Left cardiac atrium (tissue), 4 donors: ENCODE data around the gene C1orf35. TPM values are rescaled to one million over a fixed set of nuclear protein-coding genes. Genes with fewer than 3 reads are reported as not detected.
A peak's percentile ranks its signal among the peaks of the same experiment; 100 is the strongest.
"Not testable (repeated sequence)": the region's sequence is repeated elsewhere in the genome, so short reads cannot be mapped to it uniquely, and the experiment has no call there.

Source experiments
- ATAC-seq, 2 donors: fragments of 200-7000 bp; cut with Tn5 transposase; one replicate each; pipeline ENCODE4 v1.9.1; 2020; ENCODE audit warnings: mild to moderate bottlenecking in 2 of 2, moderate library complexity in 2 of 2
- DNase-seq: peaks from one replicate; pipeline ENCODE4 v3.0.0-alpha.2; 2020
- intact Hi-C, 2 donors: fragments of 100-400 bp; cut with DNase I; formaldehyde crosslinking; loops; one replicate each; pipeline versions ENCODE4 v1.14.1 to v1.15.1; 2022 to 2023
- total RNA-seq, 2 donors: library from RNA; stranded (reverse); fragmentation: NEBNext Ultra II Directional; extraction: Animal tissue kit (Norgen Biotek cat#: 25700); gene quantifications; one replicate each; pipeline ENCODE4 v1.2.1, GENCODE V29; 2021
- donor health status: DM: no; HTN: yes; CAD: no.
- donor health status: DM: no; HTN: yes; CAD: no; lungs with severe emphysema.
- donor health status: DM: yes; HTN: yes; CAD: no.
- donor health status: Dilated cardiomyopathy.

C1orf35 gene
- total RNA-seq, 2 donors from 2014 or later: 7.7 to 8.0 TPM

GRCh38 chr1:228112617-228113016 is 9.5 kb upstream of the C1orf35 start:
- DNase-seq: no peak
- ATAC-seq: no peak
- intact Hi-C loops: no loop called here

- intact Hi-C loops: no loop called here
- ATAC-seq (no peak), DNase-seq (no peak)
Measured at GRCh38 chr1:228112167-228112566, 9.0 kb upstream of the C1orf35 start.

- DNase-seq, ATAC-seq, intact Hi-C loops: not testable (repeated sequence)
Measured at GRCh38 chr1:228111315-228111714, 8.2 kb upstream of the C1orf35 start.

- intact Hi-C loops: no loop called here
- DNase-seq (no peak), ATAC-seq (no peak)
Measured at GRCh38 chr1:228110556-228110955, 7.4 kb upstream of the C1orf35 start.

GRCh38 chr1:228109962-228110488 is 6.9 kb upstream of the C1orf35 start:
- intact Hi-C loops: no loop called here
- ATAC-seq: peak; percentile 0 to 5
- DNase-seq: no peak

GRCh38 chr1:228109073-228109961 is 6.2 kb upstream of the C1orf35 start, which contains the start of gene MRPL55:
Gene MRPL55, minus strand, starts transcription at chr1:228109299. Its CDS starts 1,039 bp downstream, at chr1:228108260.
- ATAC-seq (peak; percentile 97 to 99), DNase-seq (peak; percentile 97)
- intact Hi-C loops: no loop called here

- ATAC-seq: no peak
- intact Hi-C loops: no loop called here
- no peak for DNase-seq
Measured at GRCh38 chr1:228108742-228109072, 5.6 kb upstream of the C1orf35 start.

- intact Hi-C loops: no loop called here
- ATAC-seq (no peak), DNase-seq (no peak)
Measured at GRCh38 chr1:228108055-228108690, 5.0 kb upstream of the C1orf35 start.

GRCh38 chr1:228107636-228108035 is 4.5 kb upstream of the C1orf35 start:
- intact Hi-C loops: no loop called here
- ATAC-seq (no peak), DNase-seq (no peak)

GRCh38 chr1:228106800-228107054 is 3.6 kb upstream of the C1orf35 start:
- ATAC-seq: no peak
- no peak for DNase-seq
- intact Hi-C loops: no loop called here

- intact Hi-C loops: no loop called here
- ATAC-seq (no peak), DNase-seq (no peak)
Measured at GRCh38 chr1:228105996-228106799, 3.1 kb upstream of the C1orf35 start.

GRCh38 chr1:228105270-228105995 is 2.3 kb upstream of the C1orf35 start:
- ATAC-seq (no peak), DNase-seq (no peak)
- intact Hi-C loops: no loop called here

GRCh38 chr1:228104526-228105269 is 1.6 kb upstream of the C1orf35 start:
- intact Hi-C loops: no loop called here
- ATAC-seq (no peak), DNase-seq (no peak)

- intact Hi-C loops: no loop called here
- peak; percentile 12 for ATAC-seq
Measured at GRCh38 chr1:228101994-228102790, 933 bp downstream of the C1orf35 start.

GRCh38 chr1:228101614-228101993 is 1.5 kb downstream of the C1orf35 start:
- intact Hi-C loops: no loop called here
- DNase-seq (no peak), ATAC-seq (no peak)

More at GRCh38 chr1:228101994-228102790, 933 bp downstream of the C1orf35 start:
- peak; percentile 53 for DNase-seq

GRCh38 chr1:228100822-228101613 is 2.1 kb downstream of the C1orf35 start:
- intact Hi-C loops: no loop called here
- no peak for DNase-seq
- no peak for ATAC-seq

GRCh38 chr1:228099331-228099732 is 3.8 kb downstream of the C1orf35 start:
- ATAC-seq (no peak), DNase-seq (no peak)
- intact Hi-C loops: no loop called here
